ENCODE data around the gene KIAA1217. TPM values are rescaled to one million over a fixed set of nuclear protein-coding genes. Genes with fewer than 3 reads are reported as not detected.

Gene KIAA1217
- total RNA-seq, 1 experiment from 2014 or later: 7.8 TPM

- Histone ChIP-seq H3K9me2 (ENCODE audit: insufficient read depth) (no peaks in the 10 kb centered on the region), H3K9ac (ENCODE audit: low read length) (no peak overlapping the region), H3K36me3 (ENCODE audit: control insufficient read depth in 1 of 2, insufficient read depth in 2 of 2, low read length in 2 of 2) (no peaks in the 10 kb centered on the region), H3K4me2 (ENCODE audit: low read length) (no peak overlapping the region), H2AFZ (ENCODE audit: low read depth, low read length, poor library complexity, severe bottlenecking) (no peak overlapping the region), H3K27me3 (ENCODE audit: insufficient read depth, low read length) (no peaks in the 10 kb centered on the region), H3K4me3 (replicated peaks in 1 of 2; ENCODE audit: low read depth in 1 of 2, low read length in 2 of 2) (no peak overlapping the region), H3K79me2 (ENCODE audit: insufficient read depth, low read length) (no peaks in the 10 kb centered on the region), H3K27ac (ENCODE audit: low read depth, low read length) (no peak overlapping the region), H3K4me1 (ENCODE audit: control insufficient read depth in 1 of 2, insufficient read depth in 2 of 2, low read length in 2 of 2) (no peaks in the 10 kb centered on the region), H4K20me1 (ENCODE audit: insufficient read depth) (no peaks in the 10 kb centered on the region), H3K9me3 (ENCODE audit: control insufficient read depth in 1 of 2, insufficient read depth in 1 of 2, low read depth in 1 of 2, low read length in 2 of 2) (no peaks in the 10 kb centered on the region)
- BruUV-seq (replicated peaks): no TSS peak
- CTCF ChIA-PET: no interaction called here
- ATAC-seq (no peak), DNase-seq (ENCODE audit: low read depth, low spot score) (no peak)
- intact Hi-C loops (cut with micrococcal nuclease): no loop called here
- RAD21 ChIA-PET (ENCODE audit: low non-redundant PET in 1 of 2, low total read pairs in 2 of 2, uncharacterized antibody in 2 of 2, unreplicated experiment in 2 of 2): no interaction called here
- no peak for TF ChIP-seq ZBTB33 (IDR thresholded peaks at IDR 0.05; ENCODE audit: extremely low read depth, insufficient replicate concordance, low read length)
- POLR2A ChIA-PET: no interaction called here
Measured at GRCh38 chr10:24494236-24494635, 285.3 kb downstream of the KIAA1217 start.

- Histone ChIP-seq H3K36me3 (ENCODE audit: control insufficient read depth in 1 of 2, insufficient read depth in 2 of 2, low read length in 2 of 2) (no peaks in the 10 kb centered on the region), H2AFZ (ENCODE audit: low read depth, low read length, poor library complexity, severe bottlenecking) (no peak overlapping the region), H3K27ac (ENCODE audit: low read depth, low read length) (no peak overlapping the region), H3K9ac (ENCODE audit: low read length) (no peak overlapping the region), H3K4me2 (ENCODE audit: low read length) (no peak overlapping the region), H3K9me3 (ENCODE audit: control insufficient read depth in 1 of 2, insufficient read depth in 1 of 2, low read depth in 1 of 2, low read length in 2 of 2) (no peaks in the 10 kb centered on the region), H3K79me2 (ENCODE audit: insufficient read depth, low read length) (no peaks in the 10 kb centered on the region), H3K4me1 (ENCODE audit: control insufficient read depth in 1 of 2, insufficient read depth in 2 of 2, low read length in 2 of 2) (no peaks in the 10 kb centered on the region), H3K27me3 (ENCODE audit: insufficient read depth, low read length) (no peaks in the 10 kb centered on the region), H3K9me2 (ENCODE audit: insufficient read depth) (no peaks in the 10 kb centered on the region), H4K20me1 (ENCODE audit: insufficient read depth) (no peaks in the 10 kb centered on the region), H3K4me3 (replicated peaks in 1 of 2; ENCODE audit: low read depth in 1 of 2, low read length in 2 of 2) (no peak overlapping the region)
- RAD21 ChIA-PET (ENCODE audit: low non-redundant PET in 1 of 2, low total read pairs in 2 of 2, uncharacterized antibody in 2 of 2, unreplicated experiment in 2 of 2): no interaction called here
- BruUV-seq (replicated peaks): no TSS peak
- intact Hi-C loops (cut with micrococcal nuclease): no loop called here
- DNase-seq (ENCODE audit: low read depth, low spot score) (no peak), ATAC-seq (no peak)
- POLR2A ChIA-PET: no interaction called here
- CTCF ChIA-PET: no interaction called here
- TF ChIP-seq POLR2AphosphoS5 (IDR thresholded peaks at IDR 0.05; ENCODE audit: low read depth, low read length) (no peak), ZBTB33 (IDR thresholded peaks at IDR 0.05; ENCODE audit: extremely low read depth, insufficient replicate concordance, low read length) (no peak), RAD21 (IDR thresholded peaks at IDR 0.05; ENCODE audit: low read depth) (no peak), ELF1 (IDR thresholded peaks at IDR 0.05; ENCODE audit: borderline replicate concordance, low read depth) (no peak), SP1 (IDR thresholded peaks at IDR 0.05; ENCODE audit: low read depth) (no peak), YY1 (IDR thresholded peaks at IDR 0.05; ENCODE audit: extremely low read depth, insufficient replicate concordance, low read depth, low read length) (no peak), FOSL1 (IDR thresholded peaks at IDR 0.05; ENCODE audit: low read depth) (no peak), EGR1 (IDR thresholded peaks at IDR 0.05; ENCODE audit: low read depth) (no peak), CTCF (IDR thresholded peaks at IDR 0.05 in 2 of 3, conservative IDR thresholded peaks at IDR 0.05 in 1 of 3; ENCODE audit: borderline replicate concordance in 1 of 3, insufficient read depth in 1 of 3, low read depth in 2 of 3, low read length in 2 of 3) (no peak)
Measured at GRCh38 chr10:24494777-24495176, 285.8 kb downstream of the KIAA1217 start.
